Inflammatory macrophage (primary cell): ENCODE data around the gene RTL10.

Source experiments
- DNase-seq, 2 donors: peaks; one replicate each; pipeline ENCODE4 v3.0.0-alpha.2; 2020 to 2022

Gene RTL10

GRCh38 chr22:19821523-19822300 is 33.0 kb downstream of the RTL10 start:
- no peak for DNase-seq

GRCh38 chr22:19820880-19821522 is 33.7 kb downstream of the RTL10 start:
- DNase-seq: no peak

- no peak for DNase-seq
These were observed 34.5 kb downstream of the RTL10 start for GRCh38 chr22:19819911-19820879.

GRCh38 chr22:19819208-19819910 is 35.3 kb downstream of the RTL10 start:
- no peak for DNase-seq

- no peak for DNase-seq
These were observed 36.1 kb downstream of the RTL10 start for GRCh38 chr22:19818324-19819207.

GRCh38 chr22:19816372-19817119 is 38.1 kb downstream of the RTL10 start:
- no peak for DNase-seq

- DNase-seq: no peak
These were observed 38.8 kb downstream of the RTL10 start for GRCh38 chr22:19815823-19816290.

GRCh38 chr22:19815093-19815822 is 39.4 kb downstream of the RTL10 start:
- no peak for DNase-seq

GRCh38 chr22:19814428-19814827 is 40.2 kb downstream of the RTL10 start:
- no peak for DNase-seq

- DNase-seq: no peak
These were observed 41.8 kb downstream of the RTL10 start for GRCh38 chr22:19812910-19813309.

GRCh38 chr22:19811811-19812771 is 42.6 kb downstream of the RTL10 start:
- no peak for DNase-seq

GRCh38 chr22:19811211-19811621 is 43.5 kb downstream of the RTL10 start:
- no peak for DNase-seq

GRCh38 chr22:19810381-19811201 is 44.1 kb downstream of the RTL10 start:
- no peak for DNase-seq

GRCh38 chr22:19809741-19810140 is 44.9 kb downstream of the RTL10 start:
- DNase-seq: no peak

- DNase-seq: no peak
These were observed 45.7 kb downstream of the RTL10 start for GRCh38 chr22:19808873-19809478.

GRCh38 chr22:19807914-19808872 is 46.5 kb downstream of the RTL10 start:
- no peak for DNase-seq
